Activated T-cell treated with anti-CD3 and anti-CD28 coated beads for 1 hour (primary cell): ENCODE results near the gene MCTP1.

Experiments
- DNase-seq: peaks from one replicate; pipeline ENCODE4 v3.0.0-alpha.2; 2020; ENCODE audit warnings: low read depth

MCTP1 gene

GRCh38 chr5:95072281-95072680 lies 212.6 kb downstream of the MCTP1 start:
- DNase-seq, result no peak

DNA sequence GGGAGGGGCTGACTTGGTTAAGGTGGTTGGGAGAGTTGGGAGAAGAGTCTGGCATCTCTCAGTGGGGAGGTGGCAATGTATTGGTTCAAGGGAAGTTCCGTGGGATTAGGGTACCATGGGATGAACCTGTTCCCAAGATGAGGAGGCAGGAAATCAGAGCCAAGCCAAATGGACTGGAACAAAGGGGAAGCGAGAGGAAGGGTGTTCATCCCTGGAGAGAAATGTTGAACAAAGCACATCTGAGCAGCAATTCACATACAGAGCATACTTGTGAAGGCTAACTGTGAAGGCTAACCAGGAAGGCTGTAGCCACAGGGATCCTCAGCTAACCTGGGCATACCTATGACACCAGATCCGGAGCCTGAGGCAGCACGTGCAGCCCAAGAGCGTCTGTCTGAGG lies 214.0 kb downstream of the MCTP1 start:
- DNase-seq, result no peak

DNA sequence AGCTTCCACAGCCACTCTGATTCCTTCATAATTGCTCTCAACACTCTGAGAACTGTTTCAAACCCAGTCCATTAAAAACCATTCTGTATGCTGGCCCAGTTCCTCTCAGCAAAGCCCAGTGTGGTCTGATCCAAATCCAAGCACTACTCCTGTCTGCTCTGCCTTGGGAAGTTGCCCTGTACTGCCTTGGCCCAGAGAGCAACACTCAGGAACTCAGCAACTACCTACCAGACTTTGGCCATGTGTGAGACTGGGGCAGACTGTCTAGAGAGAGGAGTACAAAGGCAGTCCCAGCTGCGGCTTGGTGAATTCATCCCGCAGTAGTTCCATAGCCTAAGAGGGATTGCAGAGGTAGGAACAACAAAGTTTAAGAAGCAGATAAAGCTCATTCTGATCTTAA lies 214.4 kb downstream of the MCTP1 start:
- no peak for DNase-seq

DNA sequence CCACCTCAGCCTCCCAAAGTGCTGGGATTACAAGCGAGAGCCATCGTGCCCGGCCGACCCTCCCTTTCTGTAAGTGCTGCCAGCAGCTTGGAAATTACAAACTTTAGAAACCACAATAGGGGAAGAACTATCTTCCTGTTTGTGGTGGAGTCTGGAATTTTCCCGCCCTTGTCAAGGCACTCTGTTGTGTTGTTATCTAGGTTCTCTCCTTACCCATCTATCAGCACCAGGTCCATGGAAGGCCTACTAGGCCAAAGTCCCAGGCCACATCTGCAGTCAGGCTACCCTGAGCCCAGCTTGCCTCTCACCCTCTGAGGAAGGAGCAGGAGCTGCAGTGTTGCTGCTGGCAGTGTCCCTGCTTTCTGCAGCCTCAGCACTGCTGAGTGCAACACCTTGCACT lies 214.9 kb downstream of the MCTP1 start:
- DNase-seq, result no peak

GRCh38 chr5:95069021-95069420 lies 215.9 kb downstream of the MCTP1 start:
- DNase-seq, result no peak

GRCh38 chr5:95068289-95068910 lies 216.5 kb downstream of the MCTP1 start:
- DNase-seq, result no peak

DNA sequence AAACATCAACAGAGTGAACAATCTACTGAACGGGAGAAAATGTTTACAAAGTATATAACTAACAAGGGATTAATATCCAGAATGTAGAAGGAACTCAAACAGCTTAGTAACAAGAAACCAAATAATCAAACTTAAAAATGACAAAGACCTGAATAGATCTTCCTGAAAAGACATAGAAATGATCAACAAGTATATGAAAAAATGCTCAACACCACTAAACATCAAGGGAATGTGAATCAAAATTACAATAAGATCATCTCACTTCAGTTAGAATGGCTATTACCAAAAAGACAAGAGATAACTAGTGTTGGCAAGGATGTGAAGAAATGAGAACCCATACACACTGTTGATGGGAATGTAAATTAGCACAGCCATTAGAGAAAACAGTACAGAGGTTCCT lies 218.8 kb downstream of the MCTP1 start:
- DNase-seq, result no peak

- DNase-seq, result no peak
These were observed 221.4 kb downstream of the MCTP1 start for GRCh38 chr5:95063492-95063891.

GRCh38 chr5:95060098-95060497 lies 224.8 kb downstream of the MCTP1 start:
- DNase-seq, result no peak

DNA sequence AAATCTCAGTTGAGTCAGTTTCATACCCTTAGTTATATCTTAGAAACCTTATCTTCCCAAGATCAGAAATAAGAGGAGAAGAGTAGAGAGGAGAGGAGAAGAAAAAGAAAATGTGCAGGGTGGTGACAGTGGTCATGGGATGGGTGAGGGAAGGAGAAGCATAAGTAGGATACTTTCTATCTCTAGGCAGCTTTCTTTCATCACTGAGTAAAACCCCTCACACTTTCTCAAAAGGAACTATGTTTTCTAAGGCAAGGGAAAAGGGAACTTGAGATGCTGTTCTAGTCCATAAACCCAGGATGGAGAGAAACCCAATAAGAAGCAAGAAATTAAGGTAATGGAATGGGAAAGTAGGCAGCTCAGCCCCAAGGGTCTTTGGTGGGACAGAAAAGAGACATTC lies 225.3 kb downstream of the MCTP1 start:
- no peak for DNase-seq

DNA sequence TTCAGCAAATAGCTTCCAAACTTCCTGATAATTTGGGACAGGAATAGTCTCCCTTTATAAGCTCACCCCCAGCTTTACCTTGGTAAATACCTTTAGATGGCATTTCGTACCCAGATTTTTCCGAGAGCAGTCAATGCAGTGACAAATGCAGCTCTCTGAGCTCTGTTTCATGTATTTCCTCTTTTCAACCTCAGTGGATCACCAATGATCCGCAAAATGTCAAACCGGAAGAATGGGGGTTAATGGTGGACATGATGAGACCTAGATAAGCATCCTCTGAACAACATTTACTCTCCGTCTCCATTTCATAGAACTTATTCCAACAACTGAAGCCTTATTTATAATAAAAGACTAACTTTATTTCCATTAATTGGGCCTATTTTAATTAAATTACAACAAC lies 227.3 kb downstream of the MCTP1 start:
- DNase-seq, result no peak

DNA sequence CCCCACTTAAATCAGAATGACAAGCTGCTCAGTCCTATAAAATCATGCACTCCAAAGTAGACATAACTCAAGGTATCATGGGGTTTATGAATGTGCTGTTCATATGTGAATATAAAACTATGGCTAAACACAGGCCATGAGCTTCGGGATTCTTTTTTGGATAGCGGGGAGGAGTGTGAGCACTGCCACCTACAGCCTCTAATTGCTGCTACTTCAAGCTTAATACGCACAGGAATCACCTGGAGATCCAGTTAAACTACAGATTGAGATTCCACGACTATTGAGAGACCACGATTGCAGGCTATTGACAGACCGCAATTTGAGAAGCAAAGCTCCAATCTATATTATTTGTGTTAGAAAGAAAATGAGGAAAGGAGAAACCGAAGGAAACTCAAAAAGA lies 231.6 kb downstream of the MCTP1 start:
- DNase-seq, result no peak

DNA sequence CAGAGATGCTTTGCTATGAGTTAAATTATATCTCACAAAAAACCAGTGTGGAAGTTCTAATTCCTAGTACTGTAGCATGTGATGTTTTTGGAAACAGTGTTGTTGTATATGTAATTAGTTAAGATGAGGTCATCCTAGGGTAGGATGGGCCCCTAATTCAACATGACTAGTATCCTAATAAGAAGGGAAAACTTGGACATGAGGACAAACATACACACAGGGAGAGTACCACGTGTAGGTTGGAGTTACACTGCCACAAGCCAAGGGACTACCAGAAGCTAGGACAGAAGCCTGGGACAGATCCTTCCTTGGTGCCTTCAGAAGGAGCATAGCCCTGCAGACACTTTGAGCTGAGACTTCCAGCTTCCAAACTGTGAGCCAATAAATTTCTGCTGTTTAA lies 234.2 kb downstream of the MCTP1 start:
- DNase-seq, result no peak

GRCh38 chr5:95048628-95049027 lies 236.3 kb downstream of the MCTP1 start:
- no peak for DNase-seq

DNA sequence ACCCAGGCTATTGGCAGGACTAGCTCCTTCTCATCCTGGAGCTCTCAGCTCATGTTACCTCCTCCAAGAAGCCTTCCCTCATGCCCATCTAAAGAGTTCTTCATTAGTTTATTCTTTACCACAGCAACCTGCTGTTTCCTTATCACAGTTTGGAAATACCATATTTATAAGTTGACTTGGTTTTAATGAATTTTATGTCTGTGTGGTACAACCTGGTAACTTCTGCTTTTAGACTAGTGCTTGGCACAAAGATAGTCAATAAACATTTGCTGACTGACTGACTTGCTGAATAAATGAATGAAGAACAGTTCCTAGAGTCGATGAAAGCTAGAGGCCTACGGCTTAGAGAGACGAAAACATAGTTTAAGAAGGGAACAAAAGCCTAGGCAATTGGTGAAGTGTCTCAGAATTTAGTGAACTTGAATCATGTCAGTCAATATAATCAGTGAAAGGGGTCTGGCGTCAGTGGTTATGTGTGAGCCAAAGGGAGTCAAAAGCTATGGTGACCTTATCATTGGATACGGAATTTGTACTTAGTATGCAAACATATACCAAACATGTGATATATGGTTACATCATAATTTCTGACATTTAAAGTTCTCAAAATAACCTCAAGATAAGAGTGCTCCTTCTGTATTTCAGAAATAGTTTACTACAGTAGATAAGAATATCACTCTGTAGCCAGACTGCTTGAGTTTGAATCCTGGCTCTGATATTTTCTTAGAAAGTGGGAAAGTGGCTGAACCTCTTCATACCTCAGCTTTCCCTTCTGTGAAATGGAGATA lies 239.5 kb downstream of the MCTP1 start:
- no peak for DNase-seq

GRCh38 chr5:95044096-95044495 lies 240.8 kb downstream of the MCTP1 start:
- DNase-seq, result no peak

GRCh38 chr5:95043648-95044047 lies 241.2 kb downstream of the MCTP1 start:
- DNase-seq, result no peak

GRCh38 chr5:95043234-95043633 lies 241.7 kb downstream of the MCTP1 start:
- no peak for DNase-seq

DNA sequence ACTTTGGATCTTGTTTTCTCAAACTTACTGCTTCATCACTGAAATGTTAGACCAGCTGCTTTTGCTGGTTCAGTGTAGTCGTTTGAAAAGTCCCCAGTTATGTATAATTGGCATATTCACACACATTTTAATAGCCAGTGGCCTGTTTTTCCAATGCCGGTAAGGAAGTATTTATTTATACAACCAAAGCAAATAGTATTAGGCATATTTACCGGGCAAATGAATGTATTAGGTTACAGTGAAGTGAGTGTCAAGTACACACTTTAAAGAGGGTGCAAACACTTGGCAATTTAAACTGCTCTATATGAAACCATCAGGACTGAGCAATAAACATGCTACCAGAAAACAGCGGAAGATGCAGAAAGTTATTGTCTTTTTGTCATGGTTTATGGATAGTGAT lies 242.9 kb downstream of the MCTP1 start:
- DNase-seq, result no peak

DNA sequence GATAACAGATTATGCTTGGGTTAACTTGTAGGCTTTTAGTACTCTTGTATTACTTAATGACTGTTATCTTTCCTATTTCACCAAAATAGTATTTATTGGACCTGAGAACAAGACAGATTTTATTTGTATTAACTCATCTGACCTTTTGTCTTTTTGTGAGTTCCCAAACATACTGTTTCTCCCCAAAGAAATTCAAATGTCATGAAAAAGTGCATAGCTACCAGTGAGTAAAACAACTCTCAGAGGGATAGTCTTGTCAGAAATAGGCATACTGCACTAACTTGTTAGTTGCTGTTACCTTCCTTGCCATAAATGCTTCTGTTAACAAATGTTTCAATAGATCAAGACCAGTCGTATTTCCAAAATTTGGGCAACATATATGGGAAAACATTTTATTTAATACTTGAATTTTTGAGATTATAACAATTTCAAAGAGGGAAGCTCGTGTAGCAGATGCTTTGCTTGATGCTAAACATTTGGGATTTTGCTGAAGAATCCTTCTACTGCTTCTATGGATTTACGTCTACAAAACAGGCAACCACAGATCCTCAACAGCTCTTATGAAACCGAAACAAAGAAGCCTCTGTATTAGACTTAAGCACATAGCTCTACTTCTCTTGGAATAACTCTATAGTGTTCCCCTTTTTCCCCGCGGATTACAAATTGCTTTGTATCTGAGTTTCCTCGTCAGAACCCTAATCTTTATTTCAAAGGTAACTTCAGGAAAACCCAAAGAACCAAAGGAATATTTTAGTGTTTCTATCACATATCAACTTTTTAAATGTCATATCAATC lies 248.8 kb downstream of the MCTP1 start:
- DNase-seq, result no peak

- no peak for DNase-seq
These were observed 252.1 kb downstream of the MCTP1 start for GRCh38 chr5:95032801-95033200.

- DNase-seq, result no peak
These were observed 255.1 kb downstream of the MCTP1 start for GRCh38 chr5:95029569-95030366.
